NCI-H446 (cell line): ENCODE measurements around the gene CARD10.

ENCODE experiments used
- DNase-seq, 2 experiments: peaks; one replicate each; lab custom pipeline; 2025; lab: John Stamatoyannopoulos, UW

CARD10 gene

GRCh38 chr22:37462983-37463382 is 56.2 kb downstream of the CARD10 start:
- DNase-seq, result no peak

- no peak for DNase-seq
Measured at GRCh38 chr22:37462436-37462835, 56.8 kb downstream of the CARD10 start.

- DNase-seq, result no peak
Measured at GRCh38 chr22:37461961-37462360, 57.3 kb downstream of the CARD10 start.

- DNase-seq, result no peak
Measured at GRCh38 chr22:37460684-37461083, 58.5 kb downstream of the CARD10 start.

- no peak for DNase-seq
Measured at GRCh38 chr22:37459206-37459605, 60.0 kb downstream of the CARD10 start.

GRCh38 chr22:37457093-37457893 is 61.9 kb downstream of the CARD10 start:
- DNase-seq, result peak; percentile 5 to 42

- no peak for DNase-seq
Measured at GRCh38 chr22:37456346-37456745, 62.9 kb downstream of the CARD10 start.

GRCh38 chr22:37455896-37456295 is 63.3 kb downstream of the CARD10 start:
- DNase-seq, result no peak

GRCh38 chr22:37454857-37455686 is 64.1 kb downstream of the CARD10 start:
- DNase-seq, result no peak

- DNase-seq, result no peak
Measured at GRCh38 chr22:37453696-37454095, 65.5 kb downstream of the CARD10 start.

- DNase-seq, result no peak
Measured at GRCh38 chr22:37451218-37451617, 68.0 kb downstream of the CARD10 start.

- DNase-seq, result no peak
Measured at GRCh38 chr22:37449331-37450001, 69.7 kb downstream of the CARD10 start.

- no peak for DNase-seq
Measured at GRCh38 chr22:37448516-37449127, 70.6 kb downstream of the CARD10 start.

GRCh38 chr22:37445501-37445900 is 73.7 kb downstream of the CARD10 start:
- no peak for DNase-seq

GRCh38 chr22:37443977-37444376 is 75.2 kb downstream of the CARD10 start:
- no peak for DNase-seq

GRCh38 chr22:37443086-37443485 is 76.1 kb downstream of the CARD10 start:
- DNase-seq, result no peak

- DNase-seq, result no peak
Measured at GRCh38 chr22:37442537-37442936, 76.7 kb downstream of the CARD10 start.

GRCh38 chr22:37442135-37442534 is 77.1 kb downstream of the CARD10 start:
- no peak for DNase-seq

- no peak for DNase-seq
Measured at GRCh38 chr22:37440875-37441274, 78.3 kb downstream of the CARD10 start.
